Caco-2 (cell line): ENCODE measurements around the gene TGIF1. TPM values are rescaled to one million over a fixed set of nuclear protein-coding genes. Genes with fewer than 3 reads are reported as not detected.

ENCODE experiments used
- BruUV-seq: library from RNA; stranded (reverse); fragments of 400-500 nt; replicated peaks from 2 replicates; lab custom pipeline; 2021; lab: Mats Ljungman, UMichigan
- CTCF ChIA-PET: fragments of 300-600 bp; sonication (Branson Sonifier 250); formaldehyde crosslinking; loops from one replicate; lab custom pipeline; 2022; ENCODE audit warnings: antibody characterized with exemption; lab: Charles Lee
- POLR2A ChIA-PET: fragments of 300-600 bp; sonication (Branson Sonifier 250); formaldehyde crosslinking; loops from one replicate; lab custom pipeline; 2022; ENCODE audit warnings: antibody characterized with exemption; lab: Charles Lee
- DNase-seq, 2 experiments: peaks; one replicate each; pipeline versions ENCODE4 v3.0.0 to v3.0.0-alpha.2; 2020 to 2022
- H3K27me3 ChIP-seq: replicated peaks from 2 replicates; pipeline ENCODE4 v1.6.0; 2011; ENCODE audit warnings: low read length; ENCODE audit not compliant: control insufficient read depth, insufficient read depth
- H3K36me3 ChIP-seq: 2 replicates; pipeline ENCODE4 v1.5.1; 2011; ENCODE audit warnings: low read length; ENCODE audit not compliant: control insufficient read depth, insufficient read depth
- H3K4me1 ChIP-seq: fragments of 250-450 bp; sonication (Bioruptor Pico); 2 replicates; pipeline ENCODE4 v1.5.1; 2020; ENCODE audit warnings: mild to moderate bottlenecking
- H3K4me3 ChIP-seq: 2 replicates; pipeline ENCODE4 v1.5.1; 2011; ENCODE audit warnings: low read depth, mild to moderate bottlenecking, control low read depth, low read length
- H3K9me3 ChIP-seq: fragments of 250-450 bp; sonication (Bioruptor Pico); 2 replicates; pipeline ENCODE4 v1.5.1; 2020; ENCODE audit warnings: mild to moderate bottlenecking, moderate library complexity
- H3K27ac Mint-ChIP-seq: one replicate; pipeline ENCODE4 v1.8.0; 2022; ENCODE audit warnings: mixed read lengths; ENCODE audit not compliant: unreplicated experiment
- H3K27me3 Mint-ChIP-seq: one replicate; pipeline ENCODE4 v1.8.0; 2022; ENCODE audit warnings: mixed read lengths; ENCODE audit not compliant: insufficient read depth, unreplicated experiment
- H3K36me3 Mint-ChIP-seq: one replicate; pipeline ENCODE4 v1.8.0; 2022; ENCODE audit warnings: mild to moderate bottlenecking, mixed read lengths; ENCODE audit not compliant: insufficient read depth, unreplicated experiment
- H3K4me1 Mint-ChIP-seq: one replicate; pipeline ENCODE4 v1.8.0; 2022; ENCODE audit warnings: low read depth, mixed read lengths; ENCODE audit not compliant: unreplicated experiment
- H3K4me3 Mint-ChIP-seq: one replicate; pipeline ENCODE4 v1.8.0; 2022; ENCODE audit warnings: mild to moderate bottlenecking, moderate library complexity, mixed read lengths; ENCODE audit not compliant: unreplicated experiment
- H3K9me3 Mint-ChIP-seq: one replicate; pipeline ENCODE4 v1.8.0; 2022; ENCODE audit warnings: mixed read lengths; ENCODE audit not compliant: unreplicated experiment
- CTCF ChIP-seq, 2 experiments: fragments of 200-600 bp in 1 of 2; IDR thresholded peaks; 1 replicate in 1 of 2; 2 replicates in 1 of 2; pipeline versions ENCODE4 v1.5.1 to v1.8.0; 2011 to 2022; ENCODE audit warnings: antibody characterized with exemption in 1 of 2, control low read depth in 1 of 2, inconsistent platforms in 1 of 2, low read depth in 1 of 2, low read length in 1 of 2, mild to moderate bottlenecking in 1 of 2, moderate library complexity in 1 of 2; ENCODE audit not compliant: insufficient read depth in 1 of 2, severe bottlenecking in 1 of 2, unreplicated experiment in 1 of 2
- intact Hi-C: fragments of 100-400 bp; cut with micrococcal nuclease; formaldehyde crosslinking; loops from one replicate; pipeline ENCODE4 v1.10.0; 2022; ENCODE audit not compliant: unreplicated experiment
- total RNA-seq: library from RNA; stranded (reverse); gene quantifications from 2 replicates; pipeline ENCODE4 v1.2.3, GENCODE V29; 2022

TGIF1 gene
- total RNA-seq, 1 experiment from 2014 or later = 107 TPM

- intact Hi-C loops = no loop called here
- DNase-seq = no peak
- H3K4me1 ChIP-seq = peaks cover 12% of the 10 kb centered on the region
- Mint-ChIP-seq H3K27me3 (no peaks in the 10 kb centered on the region), H3K4me1 (peaks cover 14% of the 10 kb centered on the region), H3K36me3 (no peaks in the 10 kb centered on the region), H3K9me3 (no peaks in the 10 kb centered on the region), H3K4me3 (no peak overlapping the region), H3K27ac (no peak overlapping the region)
- BruUV-seq = no TSS peak
- H3K36me3 ChIP-seq = no peaks in the 10 kb centered on the region
- TF ChIP-seq CTCF (IDR thresholded peaks at IDR 0.05; ENCODE audit: insufficient read depth in 1 of 2, low read depth in 1 of 2, low read length in 1 of 2, severe bottlenecking in 1 of 2, unreplicated experiment in 1 of 2) = no peak
- no peak overlapping the region for H3K4me3 ChIP-seq
- H3K27me3 ChIP-seq = no peaks in the 10 kb centered on the region
- ChIA-PET CTCF (no interaction called here), POLR2A (no interaction called here)
- no peaks in the 10 kb centered on the region for H3K9me3 ChIP-seq
These were observed 42.7 kb downstream of the TGIF1 start for GRCh38 chr18:3492721-3493120.

GRCh38 chr18:3493501-3494244 lies 43.7 kb downstream of the TGIF1 start:
- BruUV-seq = no TSS peak
- POLR2A ChIA-PET = no interaction called here

GRCh38 chr18:3494245-3494526 lies 44.2 kb downstream of the TGIF1 start:
- H3K9me3 ChIP-seq = no peaks in the 10 kb centered on the region
- Mint-ChIP-seq H3K27me3 (no peaks in the 10 kb centered on the region), H3K9me3 (no peaks in the 10 kb centered on the region), H3K27ac (no peak overlapping the region), H3K36me3 (no peaks in the 10 kb centered on the region), H3K4me1 (peaks cover 20% of the 10 kb centered on the region), H3K4me3 (no peak overlapping the region)
- no peaks in the 10 kb centered on the region for H3K36me3 ChIP-seq
- no peaks in the 10 kb centered on the region for H3K27me3 ChIP-seq
- H3K4me1 ChIP-seq = peaks cover 12% of the 10 kb centered on the region
- no peak for TF ChIP-seq CTCF (IDR thresholded peaks at IDR 0.05; ENCODE audit: insufficient read depth in 1 of 2, low read depth in 1 of 2, low read length in 1 of 2, severe bottlenecking in 1 of 2, unreplicated experiment in 1 of 2)
- no TSS peak for BruUV-seq
- POLR2A ChIA-PET = no interaction called here
- intact Hi-C loops = no loop called here
- CTCF ChIA-PET = interaction anchor here (0.6 to 1.2 kb wide), 2 partner anchors 12 to 550 kb away, joined by 3 to 4 read pairs; no protein-coding TSS in a partner anchor
- H3K4me3 ChIP-seq = no peak overlapping the region
- DNase-seq = no peak

More at GRCh38 chr18:3493501-3494244, 43.7 kb downstream of the TGIF1 start:
- Mint-ChIP-seq H3K36me3 (no peaks in the 10 kb centered on the region), H3K4me3 (no peak overlapping the region), H3K27me3 (no peaks in the 10 kb centered on the region), H3K27ac (no peak overlapping the region), H3K9me3 (no peaks in the 10 kb centered on the region), H3K4me1 (peaks cover 18% of the 10 kb centered on the region)
- no peak for TF ChIP-seq CTCF (IDR thresholded peaks at IDR 0.05; ENCODE audit: insufficient read depth in 1 of 2, low read depth in 1 of 2, low read length in 1 of 2, severe bottlenecking in 1 of 2, unreplicated experiment in 1 of 2)
- Histone ChIP-seq H3K4me1 (peaks cover 12% of the 10 kb centered on the region), H3K9me3 (no peaks in the 10 kb centered on the region), H3K36me3 (no peaks in the 10 kb centered on the region), H3K4me3 (no peak overlapping the region), H3K27me3 (no peaks in the 10 kb centered on the region)
- intact Hi-C loops = no loop called here
- CTCF ChIA-PET = interaction anchor here (0.6 to 1.2 kb wide), 3 partner anchors 12 to 550 kb away, joined by 3 to 4 read pairs (median 3); no protein-coding TSS in a partner anchor
- no peak for DNase-seq
